Body of pancreas (tissue), 4 donors: ENCODE results near the gene ITIH5.

Experiments
- POLR2A ChIP-seq, 3 donors: fragments of 450-650 bp; IDR thresholded peaks; one replicate each; pipeline ENCODE4 v1.6.1; 2016; ENCODE audit warnings: antibody characterized with exemption in 3 of 3, mild to moderate bottlenecking in 2 of 3
- TF ChIP-seq, protein P1 (sequence below), 7 experiments: fragments of 450-650 bp in 4 of 7; fragments of 200-600 bp in 3 of 7; sonication (generic) in 3 of 7; IDR thresholded peaks; one replicate each; pipeline ENCODE4 v1.5.1; 2016 to 2019; ENCODE audit warnings: antibody characterized with exemption in 7 of 7

- TF ChIP-seq, protein P1, sequence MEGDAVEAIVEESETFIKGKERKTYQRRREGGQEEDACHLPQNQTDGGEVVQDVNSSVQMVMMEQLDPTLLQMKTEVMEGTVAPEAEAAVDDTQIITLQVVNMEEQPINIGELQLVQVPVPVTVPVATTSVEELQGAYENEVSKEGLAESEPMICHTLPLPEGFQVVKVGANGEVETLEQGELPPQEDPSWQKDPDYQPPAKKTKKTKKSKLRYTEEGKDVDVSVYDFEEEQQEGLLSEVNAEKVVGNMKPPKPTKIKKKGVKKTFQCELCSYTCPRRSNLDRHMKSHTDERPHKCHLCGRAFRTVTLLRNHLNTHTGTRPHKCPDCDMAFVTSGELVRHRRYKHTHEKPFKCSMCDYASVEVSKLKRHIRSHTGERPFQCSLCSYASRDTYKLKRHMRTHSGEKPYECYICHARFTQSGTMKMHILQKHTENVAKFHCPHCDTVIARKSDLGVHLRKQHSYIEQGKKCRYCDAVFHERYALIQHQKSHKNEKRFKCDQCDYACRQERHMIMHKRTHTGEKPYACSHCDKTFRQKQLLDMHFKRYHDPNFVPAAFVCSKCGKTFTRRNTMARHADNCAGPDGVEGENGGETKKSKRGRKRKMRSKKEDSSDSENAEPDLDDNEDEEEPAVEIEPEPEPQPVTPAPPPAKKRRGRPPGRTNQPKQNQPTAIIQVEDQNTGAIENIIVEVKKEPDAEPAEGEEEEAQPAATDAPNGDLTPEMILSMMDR (IDR thresholded peaks at IDR 0.05), result no peak
- TF ChIP-seq POLR2A (IDR thresholded peaks at IDR 0.05), result no peak
These were observed 32.4 kb downstream of the ITIH5 start for GRCh38 chr10:7634142-7634894.
